Spleen (tissue), 11 donors: Measurements from ENCODE around the gene CEP131. TPM values are rescaled to one million over a fixed set of nuclear protein-coding genes. Genes with fewer than 3 reads are reported as not detected.

Experiments used
- DNase-seq: peaks from one replicate; pipeline ENCODE4 v3.0.0-alpha.2; 2020
- H3K27ac ChIP-seq, 8 donors: fragments of 200-600 bp; sonication (generic) in 7 of 8; 1 replicate in 4 of 8; 2 replicates in 4 of 8; pipeline versions ENCODE4 v1.5.0 to v1.8.0; 2016 to 2021; ENCODE audit warnings: inconsistent platforms in 4 of 8, mild to moderate bottlenecking in 4 of 8, moderate library complexity in 1 of 8
- H3K27me3 ChIP-seq, 7 donors: fragments of 200-600 bp; sonication (generic) in 6 of 7; replicated peaks in 1 of 7; 1 replicate in 4 of 7; 2 replicates in 3 of 7; pipeline versions ENCODE4 v1.5.0 to v1.8.0; 2016 to 2021; ENCODE audit warnings: inconsistent platforms in 3 of 7, mild to moderate bottlenecking in 1 of 7
- H3K36me3 ChIP-seq, 6 donors: fragments of 200-600 bp; sonication (generic) in 5 of 6; 1 replicate in 4 of 6; 2 replicates in 2 of 6; pipeline versions ENCODE4 v1.5.0 to v1.8.0; 2016 to 2021; ENCODE audit warnings: inconsistent platforms in 2 of 6
- H3K4me1 ChIP-seq, 6 donors: fragments of 200-600 bp; sonication (generic) in 5 of 6; 1 replicate in 3 of 6; 2 replicates in 3 of 6; pipeline versions ENCODE4 v1.5.0 to v1.8.0; 2016 to 2021; ENCODE audit warnings: inconsistent platforms in 3 of 6
- H3K4me3 ChIP-seq, 8 donors: fragments of 200-600 bp; sonication (generic) in 7 of 8; 1 replicate in 4 of 8; 2 replicates in 4 of 8; pipeline versions ENCODE4 v1.5.0 to v1.8.0; 2016 to 2021; ENCODE audit warnings: inconsistent platforms in 4 of 8, mild to moderate bottlenecking in 4 of 8, moderate library complexity in 2 of 8
- H3K9me3 ChIP-seq, 8 donors: fragments of 200-600 bp; sonication (generic) in 7 of 8; 1 replicate in 4 of 8; 2 replicates in 4 of 8; pipeline versions ENCODE4 v1.5.0 to v1.8.0; 2016 to 2021; ENCODE audit warnings: inconsistent platforms in 4 of 8
- CTCF ChIP-seq, 11 experiments: fragments of 200-600 bp in 7 of 11; fragments of 450-650 bp in 4 of 11; sonication (generic) in 4 of 11; IDR thresholded peaks in 8 of 11; conservative IDR thresholded peaks in 3 of 11; 1 replicate in 7 of 11; 2 replicates in 4 of 11; pipeline versions ENCODE4 v1.4.0 to v1.8.0; 2016 to 2021; ENCODE audit warnings: antibody characterized with exemption in 11 of 11, inconsistent platforms in 4 of 11, mild to moderate bottlenecking in 1 of 11
- POLR2A ChIP-seq, 3 donors: fragments of 450-650 bp; IDR thresholded peaks; one replicate each; pipeline ENCODE4 v1.5.1; 2017; ENCODE audit warnings: antibody characterized with exemption in 3 of 3, mild to moderate bottlenecking in 1 of 3
- POLR2AphosphoS5 ChIP-seq, 3 donors: sonication (generic); formaldehyde crosslinking; IDR thresholded peaks; one replicate each; pipeline ENCODE4 v1.5.1; 2017; ENCODE audit warnings: antibody characterized with exemption in 3 of 3
- WGBS, 5 donors: extraction: QIAGEN DNeasy Blood & Tissue Kit in 3 of 5; methylation state at CpG; one replicate each; pipeline versions ENCODE4 v1.1.5 to v1.1.7; 2013 to 2018; 5-methylcytosine and 5-hydroxymethylcytosine counted together
- intact Hi-C: fragments of 100-400 bp; cut with DNase I; formaldehyde crosslinking; loops from one replicate; pipeline ENCODE4 v1.15.0; 2023; ENCODE audit warnings: low total_unique reads
- polyA plus RNA-seq, 3 donors: library from polyadenylated mRNA; stranded (reverse); fragments of 200-250 nt; gene quantifications; one replicate each; pipeline ENCODE4 v1.2.1, GENCODE V29; 2013
- total RNA-seq, 7 donors: library from RNA; depleted of rRNA in 3 of 7; stranded (reverse); fragments of >200 nt in 3 of 7; fragmentation: NEBNext Ultra II Directional in 4 of 7; extraction: Animal tissue kit (Norgen Biotek cat#: 25700) in 4 of 7; gene quantifications; one replicate each; pipeline versions ENCODE4 v1.1.0 to v1.2.1, GENCODE V29; 2016 to 2021
- donor health status: healthy with polysubstance abuse.
- donor health status: DM: no; HTN: no; CAD: no; lungs with moderate emphysema.
- donor health status: DM: no; HTN: no; CAD: no.
- donor health status: Bipolar disorder and iron deficiency.
- donor health status: healthy.
- donor health status: DM: no; HTN: no; CAD: no.
- donor health status: DM: yes; HTN: yes; CAD: no.

CEP131 gene
- total and polyA plus RNA-seq, 10 donors = 8.5 to 26.7 (median 13.3) TPM

- Histone ChIP-seq H3K27ac (no peak overlapping the region), H3K4me1 (peaks cover 0 to 38% (median 17%) of the 10 kb centered on the region in 6 donors), H3K27me3 (no peaks in the 10 kb centered on the region), H3K4me3 (no peak overlapping the region), H3K9me3 (no peaks in the 10 kb centered on the region), H3K36me3 (peaks cover 0 to 100% (median 75%) of the 10 kb centered on the region in 6 donors)
- TF ChIP-seq CTCF (IDR thresholded peaks at IDR 0.05 in 8 of 11, conservative IDR thresholded peaks at IDR 0.05 in 3 of 11) (no peak), POLR2AphosphoS5 (IDR thresholded peaks at IDR 0.05) (peak in 1 of 3 donors; percentile 20)
- intact Hi-C loops = loop anchor here (5.0 to 10.0 kb wide), 2 partner anchors 226 to 343 kb away; no protein-coding TSS in a partner anchor
- 92 to 96% (median 93%) methylated on average over 15 to 23 of the region's 23 CpGs for WGBS, 5 donors
- no peak for DNase-seq
Observed at GRCh38 chr17:81259058-81259605, 36.4 kb upstream of the CEP131 start.

DNA sequence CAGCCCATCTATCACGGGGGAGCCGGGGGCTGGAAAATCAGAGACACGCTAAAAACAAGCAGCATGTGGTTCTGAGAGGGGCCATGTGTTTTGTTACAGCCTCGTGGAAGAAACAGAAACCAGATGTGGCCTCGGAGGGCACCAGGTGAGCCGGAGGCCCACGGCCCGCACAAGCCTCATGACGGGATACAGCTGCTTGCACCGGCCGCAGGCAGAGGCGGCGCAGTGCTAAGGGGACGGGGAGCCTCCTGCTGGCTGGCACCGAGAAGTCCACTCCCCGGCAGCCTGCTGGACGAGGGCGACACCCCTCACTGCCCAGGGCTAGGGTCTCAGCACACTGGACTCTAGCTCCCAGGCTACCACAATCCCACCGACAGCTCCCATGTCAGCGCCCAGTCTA lies 35.5 kb upstream of the CEP131 start:
- 90 to 92% (median 90%) methylated on average over 17 to 20 of the region's 20 CpGs for WGBS, 5 donors
- Histone ChIP-seq H3K4me3 (no peak overlapping the region), H3K27ac (no peak overlapping the region), H3K36me3 (peaks cover 0 to 94% (median 67%) of the 10 kb centered on the region in 6 donors), H3K9me3 (no peaks in the 10 kb centered on the region), H3K27me3 (no peaks in the 10 kb centered on the region), H3K4me1 (peaks cover 0 to 46% (median 19%) of the 10 kb centered on the region in 6 donors)
- intact Hi-C loops = loop anchor here (5.0 to 10.0 kb wide), 2 partner anchors 227 to 344 kb away; no protein-coding TSS in a partner anchor
- no peak for DNase-seq
- no peak for TF ChIP-seq POLR2AphosphoS5 (IDR thresholded peaks at IDR 0.05)
- TF ChIP-seq POLR2A (IDR thresholded peaks at IDR 0.05) = no peak
- no peak for TF ChIP-seq CTCF (IDR thresholded peaks at IDR 0.05 in 8 of 11, conservative IDR thresholded peaks at IDR 0.05 in 3 of 11)

- Histone ChIP-seq H3K36me3 (peaks cover 0 to 93% (median 63%) of the 10 kb centered on the region in 6 donors), H3K4me1 (peaks cover 0 to 49% (median 21%) of the 10 kb centered on the region in 6 donors), H3K27ac (no peak overlapping the region), H3K4me3 (no peak overlapping the region), H3K27me3 (no peaks in the 10 kb centered on the region), H3K9me3 (no peaks in the 10 kb centered on the region)
- 93 to 98% (median 96%) methylated on average over 17 to 19 of the region's 19 CpGs for WGBS, 5 donors
- TF ChIP-seq POLR2AphosphoS5 (IDR thresholded peaks at IDR 0.05) (no peak), CTCF (IDR thresholded peaks at IDR 0.05 in 8 of 11, conservative IDR thresholded peaks at IDR 0.05 in 3 of 11) (no peak), POLR2A (IDR thresholded peaks at IDR 0.05) (no peak)
- intact Hi-C loops = loop anchor here (5.0 to 10.0 kb wide), 2 partner anchors 227 to 345 kb away; no protein-coding TSS in a partner anchor
- no peak for DNase-seq
Observed at GRCh38 chr17:81257533-81257932, 34.8 kb upstream of the CEP131 start.

GRCh38 chr17:81256616-81257015 lies 33.9 kb upstream of the CEP131 start:
- Histone ChIP-seq H3K4me1 (peaks cover 0 to 51% (median 21%) of the 10 kb centered on the region in 6 donors), H3K36me3 (peaks cover 0 to 93% (median 63%) of the 10 kb centered on the region in 6 donors), H3K4me3 (no peak overlapping the region), H3K9me3 (no peaks in the 10 kb centered on the region), H3K27me3 (no peaks in the 10 kb centered on the region), H3K27ac (no peak overlapping the region)
- TF ChIP-seq POLR2AphosphoS5 (IDR thresholded peaks at IDR 0.05) (no peak), CTCF (IDR thresholded peaks at IDR 0.05 in 8 of 11, conservative IDR thresholded peaks at IDR 0.05 in 3 of 11) (no peak), POLR2A (IDR thresholded peaks at IDR 0.05) (no peak)
- WGBS, 5 donors = 87 to 96% (median 92%) methylated on average over 9 to 12 of the region's 12 CpGs
- DNase-seq = no peak
- intact Hi-C loops = loop anchor here (5.0 to 10.0 kb wide), 2 partner anchors 228 to 346 kb away; no protein-coding TSS in a partner anchor
